ENCODE data around the gene ZFPM1. TPM values are rescaled to one million over a fixed set of nuclear protein-coding genes. Genes with fewer than 3 reads are reported as not detected.
A peak's percentile ranks its signal among the peaks of the same experiment; 100 is the strongest.

Gene ZFPM1
- total and polyA plus RNA-seq, 7 experiments from 2014 or later, result 0.15 to 28.1 (median 13.5) TPM

- DNase-seq (no peak), ATAC-seq (no peak)
- Mint-ChIP-seq H3K9me3 (no peaks in the 10 kb centered on the region), H3K4me3 (no peak overlapping the region), H3K4me1 (peaks cover 0 to 2% (median 0%) of the 10 kb centered on the region in 7 donors), H3K27me3 (peaks cover 0 to 4% (median 0%) of the 10 kb centered on the region in 5 donors), H3K27ac (no peak overlapping the region), H3K36me3 (no peaks in the 10 kb centered on the region)
- Histone ChIP-seq H3K27ac (ENCODE audit: low read depth, low read length) (no peak overlapping the region), H3K27me3 (ENCODE audit: control insufficient read depth in 2 of 2, insufficient read depth in 2 of 2, low read length in 2 of 2) (no peaks in the 10 kb centered on the region), H3K4me3 (ENCODE audit: low read length) (no peak overlapping the region), H3K4me1 (ENCODE audit: control insufficient read depth in 2 of 2, insufficient read depth in 2 of 2, low read length in 2 of 2) (no peaks in the 10 kb centered on the region), H3K36me3 (ENCODE audit: control insufficient read depth in 2 of 3, insufficient read depth in 3 of 3, low read length in 3 of 3) (no peaks in the 10 kb centered on the region), H3K9me3 (ENCODE audit: control insufficient read depth in 2 of 3, low read length in 3 of 3) (no peaks in the 10 kb centered on the region)
- CTCF ChIA-PET, result interaction anchor here (0.9 to 1.1 kb wide), 2 partner anchors 86 to 241 kb away, joined by 3 read pairs; no protein-coding TSS in a partner anchor
- POLR2A ChIA-PET, result no interaction called here
- intact Hi-C loops (cut with micrococcal nuclease), result loop anchor here in 1 of 2 donors (1.0 to 5.0 kb wide), 2 partner anchors 244 to 480 kb away; no protein-coding TSS in a partner anchor
These were observed 16.3 kb upstream of the ZFPM1 start for GRCh38 chr16:88436796-88437195.

- POLR2A ChIA-PET, result no interaction called here
- H3K36me3 ChIP-seq (ENCODE audit: control insufficient read depth in 2 of 3, insufficient read depth in 3 of 3, low read length in 3 of 3), result no peaks in the 10 kb centered on the region
- no peaks in the 10 kb centered on the region for H3K36me3 Mint-ChIP-seq
- H3K27me3 Mint-ChIP-seq, result no peaks in the 10 kb centered on the region
- H3K4me3 ChIP-seq (ENCODE audit: low read length), result no peak overlapping the region
- no peak overlapping the region for H3K27ac Mint-ChIP-seq
- H3K4me1 ChIP-seq (ENCODE audit: control insufficient read depth in 2 of 2, insufficient read depth in 2 of 2, low read length in 2 of 2), result no peaks in the 10 kb centered on the region
- H3K27ac ChIP-seq (ENCODE audit: low read depth, low read length), result no peak overlapping the region
- no peaks in the 10 kb centered on the region for H3K9me3 ChIP-seq (ENCODE audit: control insufficient read depth in 2 of 3, low read length in 3 of 3)
- H3K4me3 Mint-ChIP-seq, result no peak overlapping the region
- intact Hi-C loops (cut with micrococcal nuclease), result loop anchor here in 1 of 2 donors (1.0 to 5.0 kb wide), 2 partner anchors 245 to 481 kb away; no protein-coding TSS in a partner anchor
- ATAC-seq (peak; percentile 75), DNase-seq (peak in 8 of 9 donors; percentile 47 to 73 (median 58))
- CTCF ChIA-PET, result interaction anchor here (0.6 to 1.7 kb wide), 5 partner anchors 9 to 658 kb away, joined by 3 to 4 read pairs (median 4); no protein-coding TSS in a partner anchor
- no peaks in the 10 kb centered on the region for H3K9me3 Mint-ChIP-seq
- peaks cover 0 to 2% (median 0%) of the 10 kb centered on the region in 7 donors for H3K4me1 Mint-ChIP-seq
- no peaks in the 10 kb centered on the region for H3K27me3 ChIP-seq (ENCODE audit: control insufficient read depth in 2 of 2, insufficient read depth in 2 of 2, low read length in 2 of 2)
These were observed 15.6 kb upstream of the ZFPM1 start for GRCh38 chr16:88437367-88437964.

- ATAC-seq (no peak), DNase-seq (no peak)
- Histone ChIP-seq H3K27ac (ENCODE audit: low read depth, low read length) (no peak overlapping the region), H3K36me3 (ENCODE audit: control insufficient read depth in 2 of 3, insufficient read depth in 3 of 3, low read length in 3 of 3) (no peaks in the 10 kb centered on the region), H3K4me1 (ENCODE audit: control insufficient read depth in 2 of 2, insufficient read depth in 2 of 2, low read length in 2 of 2) (peaks cover 3% of the 10 kb centered on the region in 2 donors), H3K27me3 (ENCODE audit: control insufficient read depth in 2 of 2, insufficient read depth in 2 of 2, low read length in 2 of 2) (no peaks in the 10 kb centered on the region), H3K4me3 (ENCODE audit: low read length) (no peak overlapping the region), H3K9me3 (ENCODE audit: control insufficient read depth in 2 of 3, low read length in 3 of 3) (no peaks in the 10 kb centered on the region)
- Mint-ChIP-seq H3K4me1 (peaks cover 0 to 3% (median 0%) of the 10 kb centered on the region in 7 donors), H3K36me3 (no peaks in the 10 kb centered on the region), H3K4me3 (no peak overlapping the region), H3K9me3 (no peaks in the 10 kb centered on the region), H3K27ac (no peak overlapping the region), H3K27me3 (no peaks in the 10 kb centered on the region)
- intact Hi-C loops (cut with micrococcal nuclease), result loop anchor here in 1 of 2 donors (5.0 kb wide), 1 partner anchor 246 kb away; no protein-coding TSS in a partner anchor
- POLR2A ChIA-PET, result no interaction called here
- CTCF ChIA-PET, result interaction anchor here (0.6 to 1.7 kb wide), 6 partner anchors 7 to 659 kb away, joined by 3 to 5 read pairs (median 4); no protein-coding TSS in a partner anchor
These were observed 14.8 kb upstream of the ZFPM1 start for GRCh38 chr16:88438084-88438870.

- peaks cover 4% of the 10 kb centered on the region in 2 donors for H3K4me1 ChIP-seq (ENCODE audit: control insufficient read depth in 2 of 2, insufficient read depth in 2 of 2, low read length in 2 of 2)
- no peaks in the 10 kb centered on the region for H3K27me3 Mint-ChIP-seq
- H3K9me3 ChIP-seq (ENCODE audit: control insufficient read depth in 2 of 3, low read length in 3 of 3), result no peaks in the 10 kb centered on the region
- H3K36me3 Mint-ChIP-seq, result no peaks in the 10 kb centered on the region
- H3K27ac Mint-ChIP-seq, result no peak overlapping the region
- CTCF ChIA-PET, result interaction anchor here (0.8 to 1.7 kb wide), 3 partner anchors 8 to 27 kb away, joined by 3 to 5 read pairs (median 4); no protein-coding TSS in a partner anchor
- H3K9me3 Mint-ChIP-seq, result no peaks in the 10 kb centered on the region
- H3K36me3 ChIP-seq (ENCODE audit: control insufficient read depth in 2 of 3, insufficient read depth in 3 of 3, low read length in 3 of 3), result no peaks in the 10 kb centered on the region
- no peak overlapping the region for H3K27ac ChIP-seq (ENCODE audit: low read depth, low read length)
- no peak for DNase-seq
- POLR2A ChIA-PET, result no interaction called here
- intact Hi-C loops (cut with micrococcal nuclease), result loop anchor here in 1 of 2 donors (5.0 kb wide), 1 partner anchor 247 kb away; no protein-coding TSS in a partner anchor
- no peak for ATAC-seq
- no peak overlapping the region for H3K4me3 Mint-ChIP-seq
- H3K4me3 ChIP-seq (ENCODE audit: low read length), result no peak overlapping the region
- no peaks in the 10 kb centered on the region for H3K27me3 ChIP-seq (ENCODE audit: control insufficient read depth in 2 of 2, insufficient read depth in 2 of 2, low read length in 2 of 2)
- H3K4me1 Mint-ChIP-seq, result peaks cover 0 to 3% (median 0%) of the 10 kb centered on the region in 7 donors
These were observed 14.1 kb upstream of the ZFPM1 start for GRCh38 chr16:88439016-88439415.

- H3K36me3 Mint-ChIP-seq, result no peaks in the 10 kb centered on the region
- peak overlapping the region in 1 of 9 donors; percentile 68 for H3K27ac Mint-ChIP-seq
- no peaks in the 10 kb centered on the region for H3K36me3 ChIP-seq (ENCODE audit: control insufficient read depth in 2 of 3, insufficient read depth in 3 of 3, low read length in 3 of 3)
- ChIA-PET POLR2A (interaction anchor here (0.7 kb wide), 1 partner anchor 1056 kb away, joined by 5 read pairs; no protein-coding TSS in a partner anchor), CTCF (interaction anchor here (0.9 kb wide), 1 partner anchor 10 kb away, joined by 3 read pairs; no protein-coding TSS in a partner anchor)
- H3K4me3 ChIP-seq (ENCODE audit: low read length), result no peak overlapping the region
- no peak overlapping the region for H3K27ac ChIP-seq (ENCODE audit: low read depth, low read length)
- no peaks in the 10 kb centered on the region for H3K27me3 Mint-ChIP-seq
- intact Hi-C loops (cut with micrococcal nuclease), result loop anchor here (5.0 kb wide), 2 partner anchors 247 to 778 kb away; partner anchors contain the start of gene ZNF778 (in 1 of the 2)
- no peaks in the 10 kb centered on the region for H3K27me3 ChIP-seq (ENCODE audit: control insufficient read depth in 2 of 2, insufficient read depth in 2 of 2, low read length in 2 of 2)
- H3K4me3 Mint-ChIP-seq, result no peak overlapping the region
- H3K9me3 ChIP-seq (ENCODE audit: control insufficient read depth in 2 of 3, low read length in 3 of 3), result no peaks in the 10 kb centered on the region
- no peak for ATAC-seq
- H3K9me3 Mint-ChIP-seq, result no peaks in the 10 kb centered on the region
- peaks cover 4% of the 10 kb centered on the region in 2 donors for H3K4me1 ChIP-seq (ENCODE audit: control insufficient read depth in 2 of 2, insufficient read depth in 2 of 2, low read length in 2 of 2)
- peaks cover 0 to 3% (median 0%) of the 10 kb centered on the region in 7 donors for H3K4me1 Mint-ChIP-seq
- DNase-seq, result no peak
These were observed 13.4 kb upstream of the ZFPM1 start for GRCh38 chr16:88439706-88440105.

- no peaks in the 10 kb centered on the region for H3K9me3 Mint-ChIP-seq
- Histone ChIP-seq H3K27me3 (ENCODE audit: control insufficient read depth in 2 of 2, insufficient read depth in 2 of 2, low read length in 2 of 2) (no peaks in the 10 kb centered on the region), H3K27ac (ENCODE audit: low read depth, low read length) (no peak overlapping the region), H3K9me3 (ENCODE audit: control insufficient read depth in 2 of 3, low read length in 3 of 3) (no peaks in the 10 kb centered on the region), H3K4me1 (ENCODE audit: control insufficient read depth in 2 of 2, insufficient read depth in 2 of 2, low read length in 2 of 2) (peaks cover 4% of the 10 kb centered on the region in 2 donors), H3K4me3 (ENCODE audit: low read length) (no peak overlapping the region), H3K36me3 (ENCODE audit: control insufficient read depth in 2 of 3, insufficient read depth in 3 of 3, low read length in 3 of 3) (no peaks in the 10 kb centered on the region)
- no peaks in the 10 kb centered on the region for H3K36me3 Mint-ChIP-seq
- CTCF ChIA-PET, result interaction anchor here (0.9 kb wide), 1 partner anchor 11 kb away, joined by 3 read pairs; no protein-coding TSS in a partner anchor
- H3K27me3 Mint-ChIP-seq, result no peaks in the 10 kb centered on the region
- peak overlapping the region in 1 of 9 donors; percentile 68 for H3K27ac Mint-ChIP-seq
- POLR2A ChIA-PET, result interaction anchor here (0.7 kb wide), 1 partner anchor 1056 kb away, joined by 5 read pairs; no protein-coding TSS in a partner anchor
- DNase-seq (no peak), ATAC-seq (no peak)
- peaks cover 0 to 3% (median 0%) of the 10 kb centered on the region in 7 donors for H3K4me1 Mint-ChIP-seq
- intact Hi-C loops (cut with micrococcal nuclease), result loop anchor here in 1 of 2 donors (5.0 kb wide), 1 partner anchor 777 kb away; the partner anchor contains the start of gene ZNF778
- no peak overlapping the region for H3K4me3 Mint-ChIP-seq
These were observed 13.0 kb upstream of the ZFPM1 start for GRCh38 chr16:88440111-88440510.

Measured in naive thymus-derived CD4-positive, alpha-beta T cell (primary cell).